T follicular helper cell (primary cell): ENCODE results near the gene FMNL1.
"Not testable (repeated sequence)": the region's sequence is repeated elsewhere in the genome, so short reads cannot be mapped to it uniquely, and the experiment has no call there.

Source experiments
- DNase-seq: peaks from one replicate; pipeline ENCODE4 v3.0.0-alpha.2; 2020; ENCODE audit warnings: low read depth

FMNL1 gene

DNA sequence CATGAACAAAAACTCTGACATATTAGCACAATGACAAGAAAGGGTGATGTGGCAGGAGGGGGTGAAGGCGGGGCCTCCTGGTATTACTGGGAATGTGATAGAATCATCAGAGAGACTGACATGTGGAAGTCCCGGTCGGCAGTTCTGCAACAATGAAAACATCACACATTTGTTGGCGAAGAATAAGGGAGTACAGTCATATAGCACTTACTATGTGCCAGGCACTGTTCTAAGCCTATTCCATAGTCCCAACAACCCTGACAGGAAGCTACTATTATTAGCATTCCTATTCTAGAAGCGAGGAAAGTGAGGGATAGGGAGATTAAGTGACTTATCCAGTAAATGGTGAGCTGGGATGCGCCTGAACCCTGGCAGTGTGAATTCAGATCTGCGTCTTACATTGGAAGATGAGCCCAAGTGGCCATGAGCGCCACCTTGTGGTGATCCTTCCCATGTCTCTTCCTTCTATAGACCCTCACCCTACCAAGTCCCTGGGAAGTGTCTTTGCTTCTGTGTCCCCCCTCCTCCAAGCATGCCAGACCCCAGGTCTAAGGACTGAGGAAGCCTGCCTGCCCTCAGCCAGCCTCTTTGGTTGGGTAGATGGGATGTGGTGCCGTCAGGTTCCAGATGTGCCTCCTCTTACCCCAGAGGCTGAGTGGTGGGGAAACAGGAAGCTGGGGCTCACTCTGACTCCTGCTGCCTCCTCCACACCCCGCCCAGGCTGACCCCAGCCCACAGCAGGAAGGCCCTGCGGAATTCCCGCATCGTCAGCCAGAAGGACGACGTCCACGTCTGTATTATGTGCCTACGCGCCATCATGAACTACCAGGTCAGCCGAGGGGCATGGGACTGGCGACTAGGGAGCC is 14.0 kb downstream of the FMNL1 start:
- peak; percentile 68 for DNase-seq

DNA sequence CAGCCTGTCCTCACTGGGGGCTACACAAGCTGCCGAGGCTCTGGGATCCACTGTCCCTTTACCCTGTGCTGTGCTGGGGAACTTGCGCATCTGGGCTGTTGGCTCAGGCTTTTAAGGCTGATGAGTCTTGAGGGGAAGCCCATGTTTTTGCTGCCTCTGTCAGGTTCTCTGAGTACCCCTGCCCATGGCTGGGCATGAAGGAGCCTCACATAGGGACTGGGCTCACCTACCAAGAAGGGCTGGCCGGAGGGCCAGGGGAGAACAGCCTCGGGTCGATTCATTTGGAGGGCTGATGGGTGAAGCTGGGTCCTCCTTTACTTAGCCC is 14.6 kb downstream of the FMNL1 start:
- DNase-seq: no peak

DNA sequence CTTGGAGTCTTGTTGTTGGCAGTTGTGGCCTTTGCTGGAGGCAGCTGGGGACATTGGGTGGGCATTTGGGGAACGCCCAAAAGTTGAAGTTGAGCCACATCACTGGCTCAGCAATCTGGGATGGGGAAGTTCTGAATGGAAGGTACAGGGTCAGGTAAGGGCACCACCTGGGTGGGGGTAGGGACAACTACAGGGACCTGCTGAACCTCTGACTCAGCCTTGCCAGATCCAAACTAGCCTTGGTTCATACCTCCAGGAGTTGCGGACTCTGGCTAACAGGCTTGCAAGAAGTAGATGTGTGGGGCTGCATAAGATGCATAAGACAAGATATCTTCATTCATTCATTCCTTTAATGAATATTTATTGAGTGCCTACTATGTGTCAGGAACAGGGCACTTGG is 16.0 kb downstream of the FMNL1 start:
- DNase-seq: no peak

DNA sequence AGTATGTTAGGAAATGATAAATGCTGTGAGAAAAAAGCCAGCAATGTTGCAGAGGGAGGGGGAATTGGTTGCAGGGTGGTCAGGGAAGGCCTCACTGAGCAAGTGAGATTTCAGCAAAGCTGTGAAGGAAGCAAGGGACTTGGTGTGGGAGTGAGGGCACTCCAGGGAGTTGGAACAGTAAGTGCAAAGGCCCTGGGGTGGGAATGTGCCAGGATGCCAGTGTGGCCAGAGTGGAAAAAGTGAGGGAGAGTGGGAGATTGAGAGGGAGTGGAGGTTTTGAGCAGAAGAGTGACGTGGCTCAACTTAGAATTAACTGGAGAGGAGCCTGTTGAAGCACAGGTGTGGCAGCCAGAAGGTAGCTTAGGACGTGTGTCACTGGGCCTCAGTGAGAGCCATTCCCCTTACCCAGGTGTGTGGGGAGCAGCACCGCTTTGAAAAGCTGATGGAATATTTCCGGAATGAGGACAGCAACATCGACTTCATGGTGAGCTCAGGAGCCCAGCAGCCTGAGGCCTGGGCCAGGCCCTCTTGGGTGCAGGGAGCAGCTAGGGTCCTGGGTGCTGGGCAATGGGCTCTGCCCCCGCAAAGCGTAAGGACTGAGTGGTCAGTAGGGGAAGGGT is 16.6 kb downstream of the FMNL1 start:
- DNase-seq: no peak

DNA sequence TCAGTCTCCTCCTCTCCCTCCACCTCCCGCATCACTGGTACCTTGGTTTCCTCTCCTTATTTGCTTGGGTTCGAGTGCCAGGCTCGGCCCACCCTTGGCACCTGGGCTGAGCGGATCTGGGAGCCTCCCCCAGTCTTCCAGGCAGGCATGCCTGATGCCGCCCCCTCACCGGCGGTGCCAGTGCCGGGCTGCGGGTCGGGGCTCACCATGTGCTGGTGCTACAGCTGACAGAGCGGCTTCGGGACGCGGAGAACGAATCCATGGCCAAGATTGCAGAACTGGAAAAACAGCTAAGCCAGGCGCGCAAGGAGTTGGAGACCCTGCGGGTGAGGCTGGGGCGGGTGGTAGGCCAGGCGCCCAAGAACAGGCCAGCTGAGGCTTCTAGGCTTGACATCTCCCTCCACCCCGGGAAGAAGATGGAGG is 19.2 kb downstream of the FMNL1 start:
- DNase-seq: no peak

DNA sequence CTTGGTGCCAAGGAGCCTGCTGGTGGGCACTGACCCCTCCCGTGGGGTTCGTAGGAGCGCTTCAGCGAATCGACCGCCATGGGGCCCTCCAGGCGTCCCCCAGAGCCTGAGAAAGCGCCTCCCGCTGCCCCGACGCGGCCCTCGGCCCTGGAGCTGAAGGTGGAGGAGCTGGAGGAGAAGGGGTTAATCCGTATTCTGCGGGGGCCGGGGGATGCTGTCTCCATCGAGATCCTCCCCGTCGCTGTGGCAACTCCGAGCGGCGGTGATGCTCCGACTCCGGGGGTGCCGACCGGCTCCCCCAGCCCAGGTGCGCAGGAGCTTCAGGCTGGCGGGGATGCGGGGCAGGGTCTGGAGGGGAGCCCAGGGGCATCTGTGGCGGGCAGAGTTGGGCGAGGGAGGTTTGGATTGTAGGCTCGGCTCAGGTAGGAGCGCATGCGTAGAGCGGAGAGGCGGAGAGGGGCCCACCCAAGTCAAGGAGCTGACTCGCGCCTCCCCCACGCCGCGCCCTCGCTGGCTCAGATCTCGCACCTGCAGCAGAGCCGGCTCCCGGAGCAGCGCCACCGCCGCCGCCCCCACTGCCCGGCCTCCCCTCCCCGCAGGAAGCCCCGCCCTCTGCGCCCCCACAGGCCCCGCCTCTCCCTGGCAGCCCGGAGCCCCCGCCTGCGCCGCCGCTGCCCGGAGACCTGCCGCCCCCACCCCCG is 19.8 kb downstream of the FMNL1 start:
- DNase-seq: no peak

DNA sequence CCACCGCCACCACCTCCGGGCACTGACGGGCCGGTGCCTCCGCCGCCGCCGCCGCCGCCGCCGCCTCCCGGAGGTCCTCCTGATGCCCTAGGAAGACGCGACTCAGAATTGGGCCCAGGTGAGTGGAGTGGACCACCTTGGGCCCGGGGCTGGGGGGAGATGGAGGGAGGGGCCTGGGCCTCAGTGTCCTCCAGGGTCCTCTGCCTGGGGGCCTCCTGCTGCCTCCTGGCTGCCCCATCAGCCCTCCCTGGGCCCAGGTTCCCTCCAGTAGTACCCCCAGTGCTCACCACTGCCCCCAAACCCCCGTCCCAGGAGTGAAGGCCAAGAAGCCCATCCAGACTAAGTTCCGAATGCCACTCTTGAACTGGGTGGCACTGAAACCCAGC is 20.3 kb downstream of the FMNL1 start:
- no peak for DNase-seq

DNA sequence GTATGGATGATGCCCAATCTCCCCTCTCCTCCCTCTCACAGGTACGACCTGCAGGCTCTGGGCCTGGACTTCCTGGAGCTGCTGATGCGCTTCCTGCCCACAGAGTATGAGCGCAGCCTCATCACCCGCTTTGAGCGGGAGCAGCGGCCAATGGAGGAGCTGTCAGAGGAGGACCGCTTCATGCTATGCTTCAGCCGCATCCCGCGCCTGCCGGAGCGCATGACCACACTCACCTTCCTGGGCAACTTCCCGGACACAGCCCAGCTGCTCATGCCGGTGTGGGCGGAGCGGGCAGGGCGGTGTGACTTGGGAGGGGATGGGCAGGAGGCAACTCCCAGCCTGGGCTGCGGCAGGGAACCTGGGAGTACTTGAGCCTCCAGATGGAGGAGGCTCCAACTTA is 22.1 kb downstream of the FMNL1 start:
- no peak for DNase-seq

DNA sequence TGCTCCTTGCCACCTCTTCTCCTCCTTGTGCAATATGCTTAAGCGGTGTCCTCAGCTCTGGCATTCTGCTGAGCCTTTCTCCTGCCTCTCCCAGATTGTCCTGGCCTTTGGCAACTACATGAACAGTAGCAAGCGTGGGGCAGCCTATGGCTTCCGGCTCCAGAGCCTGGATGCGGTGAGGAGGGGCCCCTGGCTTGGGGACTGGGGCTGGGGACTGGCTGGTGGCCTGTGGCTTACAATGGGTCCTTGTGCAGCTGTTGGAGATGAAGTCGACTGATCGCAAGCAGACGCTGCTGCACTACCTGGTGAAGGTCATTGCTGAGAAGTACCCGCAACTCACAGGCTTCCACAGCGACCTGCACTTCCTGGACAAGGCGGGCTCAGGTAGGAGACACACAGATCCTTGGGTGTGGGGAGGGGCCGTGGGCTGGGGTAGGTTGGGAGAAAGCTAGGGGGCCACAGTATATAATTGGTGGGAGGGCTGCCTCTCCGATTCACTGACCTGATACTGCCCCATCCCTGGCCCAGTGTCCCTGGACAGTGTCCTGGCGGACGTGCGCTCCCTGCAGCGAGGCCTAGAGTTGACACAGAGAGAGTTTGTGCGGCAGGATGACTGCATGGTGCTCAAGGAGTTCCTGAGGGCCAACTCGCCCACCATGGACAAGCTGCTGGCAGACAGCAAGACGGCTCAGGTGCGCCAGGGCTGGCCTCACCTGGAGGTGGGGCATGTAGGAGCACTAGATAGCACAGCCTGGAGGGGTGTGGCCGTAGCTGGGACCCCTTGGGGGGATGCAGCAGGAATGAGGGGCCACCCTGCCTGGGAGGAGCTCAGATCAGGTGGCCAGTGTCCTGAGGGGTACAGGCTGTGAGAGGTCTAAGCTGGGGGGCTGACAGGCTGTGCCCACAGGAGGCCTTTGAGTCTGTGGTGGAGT is 23.3 kb downstream of the FMNL1 start:
- no peak for DNase-seq

DNA sequence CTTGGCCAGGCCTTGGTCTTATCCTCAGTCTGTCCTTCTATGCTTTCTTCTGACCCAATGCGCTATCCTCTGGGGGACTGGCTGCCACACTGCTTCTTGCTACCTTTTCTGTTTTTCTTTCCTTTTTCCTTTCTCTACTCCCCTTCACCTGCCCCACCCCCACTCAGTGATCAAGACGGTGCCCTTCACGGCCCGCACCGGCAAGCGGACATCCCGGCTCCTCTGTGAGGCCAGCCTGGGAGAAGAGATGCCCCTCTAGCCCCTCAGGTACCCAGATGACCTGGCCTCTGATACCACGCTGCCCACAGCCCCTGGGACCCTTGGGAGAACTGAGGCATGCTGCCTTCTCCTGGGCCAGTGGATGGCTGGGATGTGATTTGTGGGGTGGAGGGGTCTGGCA is 24.7 kb downstream of the FMNL1 start:
- DNase-seq: no peak

DNA sequence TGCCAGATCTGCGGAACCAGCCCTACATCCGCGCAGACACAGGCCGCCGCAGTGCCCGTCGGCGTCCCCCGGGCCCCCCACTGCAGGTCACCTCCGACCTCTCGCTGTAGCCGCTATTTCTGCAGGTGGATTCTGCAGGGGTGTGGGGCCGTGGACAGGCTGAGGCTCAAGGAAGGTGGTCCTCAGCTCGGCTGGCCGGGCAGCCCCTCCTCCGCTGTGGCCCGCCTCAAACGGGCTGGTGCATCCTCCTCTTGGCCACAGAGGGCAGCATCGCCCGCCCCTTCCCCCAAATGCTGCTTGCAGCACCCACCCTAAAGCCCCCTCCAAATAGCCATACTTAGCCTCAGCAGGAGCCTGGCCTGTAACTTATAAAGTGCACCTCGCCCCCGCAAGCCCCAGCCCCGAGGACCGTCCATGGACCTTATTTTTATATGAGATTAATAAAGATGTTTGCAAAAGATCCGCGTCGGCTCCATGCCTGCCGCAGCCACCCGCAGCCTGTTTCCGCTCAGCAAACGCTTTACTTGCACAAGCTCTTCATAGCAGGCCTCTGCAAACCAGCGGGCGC is 25.3 kb downstream of the FMNL1 start:
- peak; percentile 76 for DNase-seq

DNA sequence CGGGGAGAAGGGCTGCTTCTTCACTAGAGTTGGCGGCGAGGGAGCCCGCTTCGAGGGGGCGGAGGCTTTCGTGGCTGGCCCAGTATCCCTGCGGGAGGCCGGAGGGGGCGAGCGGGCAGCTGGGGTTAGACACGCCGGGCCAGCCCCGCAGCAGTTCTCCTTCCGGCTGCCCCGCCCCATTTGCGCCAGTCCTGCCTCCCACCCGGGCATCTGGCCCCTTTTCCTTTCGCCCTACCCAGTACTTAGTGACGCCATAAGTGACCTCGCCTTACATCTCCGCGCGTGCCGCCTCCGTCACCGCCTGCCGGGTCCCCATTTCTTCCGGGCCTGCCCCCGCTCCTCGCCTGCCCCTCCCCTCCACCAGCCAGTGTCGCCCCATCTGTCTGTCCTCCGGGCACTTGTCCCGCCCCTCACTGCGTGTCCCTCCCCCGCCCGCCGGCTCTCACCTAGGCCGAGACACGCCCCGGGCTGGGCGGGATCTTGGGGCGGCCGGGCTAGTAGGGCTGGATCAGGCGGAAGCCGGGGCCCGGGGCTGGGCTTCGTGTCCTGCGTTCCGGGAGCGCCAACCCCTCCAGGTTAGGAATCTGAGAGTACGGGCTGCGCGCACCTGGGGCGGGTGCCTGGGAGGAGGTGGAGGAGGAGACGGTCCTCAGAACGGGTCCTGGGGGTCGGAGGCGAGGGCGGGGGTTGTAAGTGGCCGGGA is 25.9 kb downstream of the FMNL1 start:
- peak; percentile 93 for DNase-seq

DNA sequence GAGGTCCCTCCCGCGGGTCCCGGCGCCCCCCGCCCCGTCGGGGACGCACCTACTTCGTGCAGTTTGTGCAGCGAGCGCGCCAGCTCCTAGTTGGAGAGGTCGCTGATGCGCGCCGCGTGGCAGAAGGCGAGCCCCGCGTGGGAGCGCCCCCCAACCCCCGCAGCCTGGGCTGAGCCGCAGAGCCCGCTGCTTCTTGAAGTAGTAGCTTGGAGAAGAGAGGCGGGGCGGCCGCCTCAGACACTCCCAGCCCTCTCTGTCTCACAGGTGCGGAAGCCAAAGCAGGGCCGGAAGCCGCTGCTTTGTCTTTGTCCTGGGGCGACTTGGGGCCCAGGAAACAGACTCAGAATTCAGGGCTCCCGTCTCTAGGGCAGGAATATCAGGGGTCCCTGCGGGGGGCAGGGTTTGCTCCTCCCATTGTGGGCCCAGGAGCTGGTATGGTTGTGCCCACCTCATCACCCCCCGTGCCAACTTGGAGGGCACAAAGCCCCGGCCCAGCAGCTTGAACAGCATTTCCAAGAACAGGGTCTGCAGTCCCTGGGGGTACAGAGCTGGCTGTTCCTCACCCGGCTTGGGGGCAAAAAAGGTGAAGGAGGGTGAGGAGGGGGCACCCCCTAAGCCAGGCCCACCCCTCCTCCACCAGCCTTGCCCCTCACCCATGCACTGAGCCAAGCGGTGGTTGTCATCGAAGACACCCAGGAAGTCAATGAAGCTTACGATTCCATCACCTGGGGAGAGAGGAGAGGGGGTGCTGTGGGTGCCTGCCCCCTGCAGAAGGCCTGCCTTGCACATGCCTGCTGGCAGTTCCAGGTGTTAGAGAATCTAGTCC is 26.7 kb downstream of the FMNL1 start:
- peak; percentile 80 for DNase-seq

DNA sequence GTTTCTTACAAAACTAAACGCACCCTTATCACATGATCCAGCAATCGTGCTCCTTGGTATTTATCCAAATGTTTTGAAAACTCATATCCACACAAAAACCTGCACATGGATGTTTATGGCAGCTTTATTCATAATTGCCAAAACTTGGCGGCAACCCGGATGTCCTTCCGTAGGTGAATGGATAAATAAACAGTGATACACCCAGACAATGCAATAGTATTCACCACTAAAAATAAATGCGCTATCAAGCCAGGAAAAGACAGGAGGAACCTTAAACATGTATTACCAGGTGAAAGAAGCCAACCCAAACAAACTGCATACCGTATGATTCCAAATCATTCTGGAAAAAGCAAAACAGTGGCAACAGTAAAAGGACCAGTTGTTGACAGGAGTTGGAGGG is 30.2 kb downstream of the FMNL1 start:
- DNase-seq: no peak

DNA sequence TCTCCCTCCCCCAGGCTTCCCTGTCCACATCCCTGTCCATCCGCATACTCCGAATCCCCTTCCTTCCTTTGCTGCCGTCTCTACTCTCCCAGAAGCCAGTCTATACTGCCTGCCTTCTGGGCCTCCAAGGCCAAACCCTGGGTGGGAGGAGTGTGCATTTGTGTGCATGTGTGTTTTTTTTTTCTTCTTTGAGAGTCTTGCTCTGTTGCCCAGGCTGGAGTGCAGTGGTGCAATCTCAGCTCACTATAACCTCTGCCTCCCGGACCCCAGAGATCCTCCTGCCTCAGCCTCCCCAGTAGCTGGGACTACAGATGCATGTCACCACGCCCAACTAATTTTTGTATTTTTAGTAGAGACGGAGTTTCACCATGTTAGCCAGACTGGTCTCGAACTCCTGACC is 31.6 kb downstream of the FMNL1 start:
- DNase-seq: not testable (repeated sequence)

DNA sequence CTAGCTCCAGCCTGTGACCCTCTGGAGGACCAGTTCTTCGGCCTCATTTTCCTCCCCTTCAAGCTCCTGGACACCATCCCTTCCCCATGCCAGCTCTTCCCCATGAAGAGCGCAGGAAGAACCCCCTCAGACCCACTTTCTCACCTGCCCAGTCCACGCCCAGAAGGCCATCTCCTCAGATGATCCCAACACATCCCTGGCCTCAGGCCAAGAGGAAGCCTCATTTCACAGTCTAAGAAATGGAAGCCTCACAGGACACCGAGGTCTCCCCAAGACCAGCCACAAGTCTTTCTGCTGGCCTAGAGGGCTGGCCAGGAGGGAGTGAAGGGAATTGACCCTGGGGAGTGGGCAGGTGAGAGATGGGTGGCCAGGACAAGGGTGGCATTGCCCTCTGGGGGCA is 32.2 kb downstream of the FMNL1 start:
- no peak for DNase-seq

DNA sequence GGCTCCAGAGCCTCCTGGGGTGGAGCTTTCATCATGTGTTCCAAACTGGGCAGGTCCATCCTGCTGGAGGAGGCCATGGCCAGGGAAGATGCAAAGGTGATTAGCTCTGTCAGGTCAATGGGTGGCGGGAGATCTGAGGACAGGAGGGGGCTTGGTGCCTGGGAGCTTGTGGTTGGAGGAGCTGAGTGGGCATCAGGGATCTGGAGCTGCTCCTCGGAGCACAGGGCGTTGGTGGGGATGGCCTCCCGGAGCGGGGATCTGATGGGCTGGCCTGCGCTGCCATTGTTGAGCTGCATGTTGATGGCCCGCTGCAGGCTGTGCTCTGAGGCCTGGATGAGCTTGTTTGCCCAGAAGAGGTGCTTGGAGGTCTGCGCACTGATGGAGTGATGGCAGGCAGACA is 33.7 kb downstream of the FMNL1 start:
- DNase-seq: no peak

DNA sequence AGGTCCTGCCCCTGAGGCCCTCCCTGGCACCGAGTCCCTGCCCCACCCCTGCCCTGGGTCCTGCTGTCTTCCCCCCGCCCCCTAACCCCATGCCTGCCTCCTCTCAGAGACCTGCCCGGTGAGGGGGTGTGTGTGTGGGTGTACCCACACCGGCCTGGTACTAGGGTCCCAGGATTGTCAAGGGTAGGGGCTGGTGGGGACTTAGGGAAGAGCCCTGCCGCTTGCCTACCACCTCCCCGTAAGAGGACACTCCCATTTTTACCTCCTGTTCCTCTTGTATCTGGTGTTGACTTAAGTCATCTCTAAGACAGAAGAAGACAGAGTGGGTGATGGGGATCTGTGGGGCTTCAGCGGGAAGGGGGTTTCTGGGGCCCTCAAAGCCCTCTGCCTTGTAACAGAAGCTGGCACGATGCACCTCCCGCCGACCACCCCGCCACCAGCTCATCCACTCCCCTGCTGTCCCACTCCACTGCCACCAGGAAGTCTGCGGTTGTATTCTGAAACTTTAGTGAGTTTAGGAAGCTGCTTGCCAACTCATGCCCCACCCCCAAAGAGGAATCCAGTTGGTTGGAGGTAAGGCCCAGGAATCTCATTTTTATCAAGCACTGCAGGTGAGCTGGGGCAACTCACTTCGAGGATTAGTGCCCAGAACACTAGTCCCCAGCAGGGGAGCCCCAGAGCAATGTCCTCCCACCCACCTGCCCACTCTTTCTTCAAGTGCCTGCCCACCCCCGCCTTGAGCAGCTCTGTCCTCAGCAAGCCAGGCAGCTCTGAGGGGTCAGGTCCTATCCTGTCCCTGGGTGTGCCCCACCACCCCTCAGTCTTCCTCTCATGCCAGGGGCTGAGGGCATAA is 34.7 kb downstream of the FMNL1 start:
- DNase-seq: no peak

DNA sequence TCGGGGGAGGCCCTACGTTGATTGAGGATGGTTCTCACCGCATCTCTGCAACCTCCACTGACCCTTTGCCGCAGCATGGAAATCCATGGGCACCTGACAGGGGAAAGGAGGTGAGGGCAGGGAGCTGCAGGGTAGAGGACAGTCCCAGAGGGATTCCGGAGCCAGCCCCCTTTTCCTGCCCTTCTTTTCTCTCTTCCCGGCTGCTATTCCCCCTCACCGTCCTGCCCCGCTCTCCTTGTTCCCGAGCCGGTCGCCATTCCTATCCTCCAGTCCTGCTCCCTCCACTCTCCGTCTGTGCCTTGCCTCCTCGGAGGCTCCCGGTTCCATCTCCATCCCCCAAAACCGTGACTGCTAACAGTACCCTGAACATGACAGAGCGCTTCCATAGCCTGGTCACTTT is 35.4 kb downstream of the FMNL1 start:
- DNase-seq: no peak
